ENCODE data around the gene CARS1. TPM values are rescaled to one million over a fixed set of nuclear protein-coding genes. Genes with fewer than 3 reads are reported as not detected.
A peak's percentile ranks its signal among the peaks of the same experiment; 100 is the strongest.

The CARS1 gene
- total and polyA plus RNA-seq, 10 of the 15 experiments (the other 5 are each of a cell fraction or from before 2014, with no cell fraction given) = 7.8 to 60.6 (median 45.7) TPM

GRCh38 chr11:3035333-3035732, 21.9 kb downstream of the CARS1 start:
- FAIRE-seq (no peak), ATAC-seq (no peak), DNase-seq (ENCODE audit: low read depth, low spot score) (no peak)
- RAD21 ChIA-PET (ENCODE audit: unreplicated experiment) = interaction anchor here (1.1 to 4.6 kb wide), 4 partner anchors 13 to 55 kb away, joined by 3 to 51 read pairs (median 3); no protein-coding TSS in a partner anchor
- Histone ChIP-seq H3K36me3 (ENCODE audit: control insufficient read depth in 2 of 2, insufficient read depth in 2 of 2, low read length in 1 of 2) (peaks cover 25 to 39% of the 10 kb centered on the region in 2 experiments), H3K4me2 (ENCODE audit: control insufficient read depth, insufficient read depth) (no peak overlapping the region), H3K9me3 (replicated peaks; ENCODE audit: control insufficient read depth, insufficient read depth, low read length) (no peaks in the 10 kb centered on the region), H4K20me1 (ENCODE audit: control insufficient read depth, insufficient read depth) (no peaks in the 10 kb centered on the region), H3K27me3 (replicated peaks in 1 of 2; ENCODE audit: control insufficient read depth in 2 of 2, insufficient read depth in 2 of 2, low read length in 1 of 2) (no peaks in the 10 kb centered on the region), H3K79me2 (ENCODE audit: control insufficient read depth, insufficient read depth, low read length) (no peaks in the 10 kb centered on the region), H3K9ac (ENCODE audit: control insufficient read depth, insufficient read depth, low read length) (no peak overlapping the region), H3K4me1 (ENCODE audit: control insufficient read depth, insufficient read depth, low read length) (peaks cover 32% of the 10 kb centered on the region), H2AFZ (ENCODE audit: control insufficient read depth, low read depth, low read length) (no peak overlapping the region), H3K4me3 (no peak overlapping the region), H3K27ac (ENCODE audit: control insufficient read depth, insufficient read depth) (peak overlapping the region; percentile 69; the same call in 1 of the 2 replicates)
- TF ChIP-seq NBN (IDR thresholded peaks at IDR 0.05) (no peak), POU2F2 (IDR thresholded peaks at IDR 0.05; ENCODE audit: borderline replicate concordance, low read depth, low read length) (peak; percentile 27; the same call in 1 of the 3 replicates), ELK1 (IDR thresholded peaks at IDR 0.05; ENCODE audit: low read depth, low read length) (no peak)
- in situ Hi-C loops (cut with MboI) (no loop called here), intact Hi-C loops (cut with micrococcal nuclease; ENCODE audit: unreplicated experiment) (no loop called here)
- POLR2A ChIA-PET = interaction anchor here (0.7 kb wide), 1 partner anchor 12 kb away, joined by 3 read pairs; no protein-coding TSS in a partner anchor
- BruUV-seq (replicated peaks) = no TSS peak
- CTCF ChIA-PET = interaction anchor here (0.9 to 6.6 kb wide), 6 partner anchors 14 to 503 kb away, joined by 3 to 143 read pairs (median 10); no protein-coding TSS in a partner anchor
- SMC1A ChIA-PET (ENCODE audit: uncharacterized antibody, unreplicated experiment) = interaction anchor here (1.3 to 5.6 kb wide), 4 partner anchors 15 to 55 kb away, joined by 5 to 47 read pairs (median 6); no protein-coding TSS in a partner anchor

- no peak for ATAC-seq
- WGBS (ENCODE audit: insufficient coverage, insufficient replicate concordance, low lambda C conversion rate, missing lambda C conversion rate) = 78% methylated on average over 18 of the region's 18 CpGs
- ChIA-PET POLR2A (no interaction called here), SMC1A (ENCODE audit: uncharacterized antibody, unreplicated experiment) (interaction anchor here (0.6 to 1.0 kb wide), 2 partner anchors 8 to 51 kb away, joined by 3 to 4 read pairs; no protein-coding TSS in a partner anchor), CTCF (no interaction called here), RAD21 (ENCODE audit: unreplicated experiment) (no interaction called here)
- peaks cover 12% of the 10 kb centered on the region for H3K4me1 ChIP-seq (ENCODE audit: control insufficient read depth, insufficient read depth, low read length)
- no peak overlapping the region for H2AFZ ChIP-seq (ENCODE audit: control insufficient read depth, low read depth, low read length)
- no peaks in the 10 kb centered on the region for H3K79me2 ChIP-seq (ENCODE audit: control insufficient read depth, insufficient read depth, low read length)
- H3K4me2 ChIP-seq (ENCODE audit: control insufficient read depth, insufficient read depth) = no peak overlapping the region
- no peak overlapping the region for H3K4me3 ChIP-seq
- H4K20me1 ChIP-seq (ENCODE audit: control insufficient read depth, insufficient read depth) = no peaks in the 10 kb centered on the region
- intact Hi-C loops (cut with micrococcal nuclease; ENCODE audit: unreplicated experiment) = no loop called here
- H3K36me3 ChIP-seq (ENCODE audit: control insufficient read depth in 2 of 2, insufficient read depth in 2 of 2, low read length in 1 of 2) = peaks cover 25 to 27% of the 10 kb centered on the region in 2 experiments
- no peak for FAIRE-seq
- no peak overlapping the region for H3K27ac ChIP-seq (ENCODE audit: control insufficient read depth, insufficient read depth)
- H3K9me3 ChIP-seq (replicated peaks; ENCODE audit: control insufficient read depth, insufficient read depth, low read length) = no peaks in the 10 kb centered on the region
- no peak for DNase-seq (ENCODE audit: low read depth, low spot score)
- H3K27me3 ChIP-seq (replicated peaks in 1 of 2; ENCODE audit: control insufficient read depth in 2 of 2, insufficient read depth in 2 of 2, low read length in 1 of 2) = no peaks in the 10 kb centered on the region
- in situ Hi-C loops (cut with MboI) = no loop called here
- no peak overlapping the region for H3K9ac ChIP-seq (ENCODE audit: control insufficient read depth, insufficient read depth, low read length)
- TF ChIP-seq TCF3 (IDR thresholded peaks at IDR 0.05; ENCODE audit: borderline replicate concordance, insufficient read depth, low read depth, low read length) (no peak), ZBTB4 (CRISPR knock-in tag; IDR thresholded peaks at IDR 0.05) (no peak), SPI1 (IDR thresholded peaks at IDR 0.05; ENCODE audit: borderline replicate concordance, insufficient read depth, low read depth, low read length) (peak; percentile 63; the same call in 1 of the 2 replicates)
- BruUV-seq (replicated peaks) = no TSS peak
Observed at GRCh38 chr11:3030289-3031070, 26.7 kb downstream of the CARS1 start.

Data from GM12878 (cell line).